ENCODE data around the gene HTRA1.

GRCh38 chr10:122499491-122499941 is 38.2 kb downstream of the HTRA1 start:
- no peak for TF ChIP-seq CTCF (conservative IDR thresholded peaks at IDR 0.05 in 1 of 2, IDR thresholded peaks at IDR 0.05 in 1 of 2; ENCODE audit: low read depth in 1 of 2, low read length in 2 of 2)
- no peak for TF ChIP-seq EZH2 (IDR thresholded peaks at IDR 0.05; ENCODE audit: low read length, missing control alignments)
